HG03520 (cell line): ENCODE results near the gene STAG3.
A peak's percentile ranks its signal among the peaks of the same experiment; 100 is the strongest.
"Not testable (repeated sequence)": the region's sequence is repeated elsewhere in the genome, so short reads cannot be mapped to it uniquely, and the experiment has no call there.

Experiments
- ATAC-seq: cut with Tn5 transposase; IDR thresholded peaks from one replicate; pipeline ENCODE4 v1.9.1; 2021; ENCODE audit warnings: mild to moderate bottlenecking, moderate library complexity; ENCODE audit not compliant: unreplicated experiment

The STAG3 gene

GRCh38 chr7:100171840-100172239 lies 5.9 kb upstream of the STAG3 start:
- ATAC-seq: no peak

- no peak for ATAC-seq
Measured at GRCh38 chr7:100173806-100174495, 3.8 kb upstream of the STAG3 start.

- no peak for ATAC-seq
Measured at GRCh38 chr7:100174582-100174981, 3.1 kb upstream of the STAG3 start.

- ATAC-seq: no peak
Measured at GRCh38 chr7:100175296-100175935, 2.3 kb upstream of the STAG3 start.

GRCh38 chr7:100176096-100177044 lies 1.3 kb upstream of the STAG3 start:
- no peak for ATAC-seq

- not testable (repeated sequence) for ATAC-seq
Measured at GRCh38 chr7:100180084-100180483, 2.4 kb downstream of the STAG3 start.

- not testable (repeated sequence) for ATAC-seq
Measured at GRCh38 chr7:100182616-100183015, 4.9 kb downstream of the STAG3 start.

- not testable (repeated sequence) for ATAC-seq
Measured at GRCh38 chr7:100183090-100183489, 5.4 kb downstream of the STAG3 start.

- no peak for ATAC-seq
Measured at GRCh38 chr7:100185726-100186125, 8.0 kb downstream of the STAG3 start.

GRCh38 chr7:100189061-100189460 lies 11.3 kb downstream of the STAG3 start:
- ATAC-seq: no peak

GRCh38 chr7:100190048-100190711 lies 12.5 kb downstream of the STAG3 start:
- ATAC-seq: no peak

- ATAC-seq: no peak
Measured at GRCh38 chr7:100191775-100192174, 14.1 kb downstream of the STAG3 start.

GRCh38 chr7:100192281-100192862 lies 14.7 kb downstream of the STAG3 start:
- ATAC-seq: not testable (repeated sequence)

GRCh38 chr7:100192969-100193368 lies 15.3 kb downstream of the STAG3 start:
- ATAC-seq: no peak

- no peak for ATAC-seq
Measured at GRCh38 chr7:100195222-100195621, 17.5 kb downstream of the STAG3 start.

GRCh38 chr7:100195901-100196322 lies 18.2 kb downstream of the STAG3 start:
- ATAC-seq: not testable (repeated sequence)

- no peak for ATAC-seq
Measured at GRCh38 chr7:100198266-100198665, 20.5 kb downstream of the STAG3 start.

GRCh38 chr7:100200693-100201092 lies 23.0 kb downstream of the STAG3 start:
- no peak for ATAC-seq

- ATAC-seq: no peak
Measured at GRCh38 chr7:100204454-100204853, 26.7 kb downstream of the STAG3 start.

GRCh38 chr7:100208911-100209408 lies 31.2 kb downstream of the STAG3 start:
- peak; percentile 68 for ATAC-seq
